Neuronal stem cell (in vitro differentiated cells): ENCODE data around the gene LRMDA.
A peak's percentile ranks its signal among the peaks of the same experiment; 100 is the strongest.

ENCODE experiments used
- DNase-seq: peaks from one replicate; pipeline ENCODE4 v3.0.0-alpha.2; 2013; ENCODE audit warnings: low spot score
- H2AFZ ChIP-seq: one replicate; pipeline ENCODE4 v1.6.1; 2013; ENCODE audit warnings: mild to moderate bottlenecking, low read length, inconsistent platforms
- H2AK5ac ChIP-seq: 2 replicates; pipeline ENCODE4 v1.6.1; 2013; ENCODE audit warnings: low read depth, mild to moderate bottlenecking, inconsistent platforms, low read length, moderate library complexity, mixed read lengths
- H2BK120ac ChIP-seq: 2 replicates; pipeline ENCODE4 v1.6.1; 2013; ENCODE audit warnings: low read depth, mild to moderate bottlenecking, inconsistent platforms, low read length, moderate library complexity, mixed read lengths
- H2BK12ac ChIP-seq: one replicate; pipeline ENCODE4 v1.6.1; 2013; ENCODE audit warnings: low read length, inconsistent platforms
- H2BK15ac ChIP-seq: 2 replicates; pipeline ENCODE4 v1.6.1; 2013; ENCODE audit warnings: mild to moderate bottlenecking, low read length, inconsistent platforms, mixed read lengths
- H2BK5ac ChIP-seq: one replicate; pipeline ENCODE4 v1.6.1; 2013; ENCODE audit warnings: inconsistent platforms, mild to moderate bottlenecking, low read length, moderate library complexity
- H3K14ac ChIP-seq: one replicate; pipeline ENCODE4 v1.6.1; 2013; ENCODE audit warnings: low read length, inconsistent platforms
- H3K18ac ChIP-seq: 2 replicates; pipeline ENCODE4 v1.6.1; 2013; ENCODE audit warnings: low read length, inconsistent platforms
- H3K23ac ChIP-seq: 2 replicates; pipeline ENCODE4 v1.6.1; 2013; ENCODE audit warnings: low read depth, mild to moderate bottlenecking, mixed read lengths, low read length, inconsistent platforms; ENCODE audit not compliant: poor library complexity
- H3K27ac ChIP-seq: replicated peaks from 3 replicates; pipeline ENCODE4 v1.5.1; 2013; ENCODE audit warnings: low read length, inconsistent platforms
- H3K27me3 ChIP-seq, 3 experiments: 2 replicates each; pipeline ENCODE4 v1.6.1; 2013; ENCODE audit warnings: low read length in 3 of 3, mild to moderate bottlenecking in 2 of 3, inconsistent platforms in 1 of 3, low read depth in 1 of 3, mixed read lengths in 1 of 3, moderate library complexity in 1 of 3; ENCODE audit not compliant: control insufficient read depth in 3 of 3, insufficient read depth in 3 of 3
- H3K36me3 ChIP-seq, 2 donors: replicated peaks in 1 of 2; 2 replicates each; pipeline ENCODE4 v1.6.1; 2013; ENCODE audit warnings: low read length in 2 of 2; ENCODE audit not compliant: control insufficient read depth in 2 of 2, insufficient read depth in 2 of 2
- H3K4ac ChIP-seq: 2 replicates; pipeline ENCODE4 v1.6.1; 2013; ENCODE audit warnings: inconsistent platforms, mild to moderate bottlenecking, low read length, moderate library complexity
- H3K4me1 ChIP-seq, 2 donors: 1 replicate in 1 of 2; 2 replicates in 1 of 2; pipeline ENCODE4 v1.6.1; 2013; ENCODE audit warnings: low read length in 2 of 2, low read depth in 1 of 2; ENCODE audit not compliant: control insufficient read depth in 2 of 2, insufficient read depth in 1 of 2
- H3K4me2 ChIP-seq: one replicate; pipeline ENCODE4 v1.6.1; 2013; ENCODE audit warnings: mild to moderate bottlenecking, low read length, inconsistent platforms; ENCODE audit not compliant: insufficient read depth, poor library complexity, severe bottlenecking
- H3K4me3 ChIP-seq, 2 donors: 2 replicates each; pipeline ENCODE4 v1.5.1; 2013; ENCODE audit warnings: low read length in 2 of 2, mild to moderate bottlenecking in 2 of 2, inconsistent platforms in 1 of 2, moderate library complexity in 1 of 2
- H3K79me1 ChIP-seq: one replicate; pipeline ENCODE4 v1.6.1; 2013; ENCODE audit warnings: low read depth, mild to moderate bottlenecking, inconsistent platforms, low read length, moderate library complexity
- H3K9ac ChIP-seq: one replicate; pipeline ENCODE4 v1.6.1; 2013; ENCODE audit warnings: mild to moderate bottlenecking, low read depth, low read length, inconsistent platforms; ENCODE audit not compliant: poor library complexity
- H3K9me3 ChIP-seq, 2 donors: replicated peaks in 1 of 2; 2 replicates each; pipeline versions ENCODE3 to v1.6.1; 2013; ENCODE audit warnings: low read length in 2 of 2, mild to moderate bottlenecking in 2 of 2, inconsistent platforms in 1 of 2, low read depth in 1 of 2, mixed read lengths in 1 of 2, moderate library complexity in 1 of 2; ENCODE audit not compliant: control insufficient read depth in 2 of 2, insufficient read depth in 1 of 2
- H4K8ac ChIP-seq: one replicate; pipeline ENCODE4 v1.6.1; 2013; ENCODE audit warnings: low read depth, mild to moderate bottlenecking, inconsistent platforms, low read length, moderate library complexity
- H4K91ac ChIP-seq: one replicate; pipeline ENCODE4 v1.6.1; 2013; ENCODE audit warnings: low read length, low read depth, mild to moderate bottlenecking, inconsistent platforms; ENCODE audit not compliant: poor library complexity
- WGBS, 2 donors: extraction: QIAGEN DNeasy Blood & Tissue Kit; methylation state at CpG; one replicate each; pipeline ENCODE4 v1.1.7; 2013; ENCODE audit warnings: missing lambda C conversion rate in 2 of 2, mixed read lengths in 1 of 2; ENCODE audit not compliant: insufficient read length in 2 of 2, insufficient replicate concordance in 1 of 2; ENCODE audit errors: extremely low coverage in 2 of 2; 5-methylcytosine and 5-hydroxymethylcytosine counted together

The LRMDA gene

GRCh38 chr10:75649466-75649865, 218.0 kb downstream of the LRMDA start:
- H4K8ac ChIP-seq: no peak overlapping the region
- no peak overlapping the region for H3K18ac ChIP-seq
- no peak overlapping the region for H3K4me3 ChIP-seq
- H3K4ac ChIP-seq: no peak overlapping the region
- no peak overlapping the region for H3K23ac ChIP-seq
- no CpG with 5 or more reads among the region's 1 CpG for WGBS, 2 donors
- H2AFZ ChIP-seq: no peak overlapping the region
- no peak overlapping the region for H4K91ac ChIP-seq
- no peaks in the 10 kb centered on the region for H3K9me3 ChIP-seq
- no peak overlapping the region for H2BK15ac ChIP-seq
- no peak overlapping the region for H3K4me2 ChIP-seq
- H3K27me3 ChIP-seq: no peaks in the 10 kb centered on the region
- no peak overlapping the region for H3K14ac ChIP-seq
- H2AK5ac ChIP-seq: no peak overlapping the region
- H3K4me1 ChIP-seq: peaks cover 0 to 10% of the 10 kb centered on the region in 2 donors
- no peaks in the 10 kb centered on the region for H3K36me3 ChIP-seq
- H2BK5ac ChIP-seq: no peak overlapping the region
- no peak overlapping the region for H2BK120ac ChIP-seq
- H3K27ac ChIP-seq: no peak overlapping the region
- no peak overlapping the region for H2BK12ac ChIP-seq
- no peak overlapping the region for H3K9ac ChIP-seq
- H3K79me1 ChIP-seq: no peaks in the 10 kb centered on the region
- no peak for DNase-seq

GRCh38 chr10:75650648-75651047, 219.2 kb downstream of the LRMDA start:
- no peak overlapping the region for H2BK120ac ChIP-seq
- no peak overlapping the region for H3K27ac ChIP-seq
- WGBS, 2 donors: no CpG with 5 or more reads among the region's 4 CpGs

GRCh38 chr10:75651417-75651816, 220.0 kb downstream of the LRMDA start:
- Histone ChIP-seq H3K27ac (no peak overlapping the region), H3K9ac (no peak overlapping the region), H3K4me3 (no peak overlapping the region), H3K4ac (no peak overlapping the region), H3K4me1 (peaks cover 0 to 10% of the 10 kb centered on the region in 2 donors), H3K4me2 (no peak overlapping the region), H3K9me3 (no peaks in the 10 kb centered on the region), H3K14ac (no peak overlapping the region), H2BK15ac (no peak overlapping the region), H2AFZ (no peak overlapping the region), H2BK12ac (no peak overlapping the region), H4K91ac (no peak overlapping the region), H3K27me3 (no peaks in the 10 kb centered on the region), H3K36me3 (no peaks in the 10 kb centered on the region), H3K23ac (no peak overlapping the region), H2BK120ac (no peak overlapping the region), H3K79me1 (no peaks in the 10 kb centered on the region), H2BK5ac (no peak overlapping the region), H3K18ac (no peak overlapping the region), H4K8ac (no peak overlapping the region), H2AK5ac (no peak overlapping the region)
- no peak for DNase-seq
- WGBS, 2 donors: no CpG with 5 or more reads among the region's 2 CpGs

More at GRCh38 chr10:75650648-75651047, 219.2 kb downstream of the LRMDA start:
- H3K4me3 ChIP-seq: no peak overlapping the region
- no peak overlapping the region for H3K4ac ChIP-seq
- H3K4me2 ChIP-seq: no peak overlapping the region
- H3K9ac ChIP-seq: no peak overlapping the region
- H2BK12ac ChIP-seq: no peak overlapping the region
- no peak overlapping the region for H2AFZ ChIP-seq
- peak overlapping the region; percentile 23 for H3K18ac ChIP-seq
- no peaks in the 10 kb centered on the region for H3K36me3 ChIP-seq
- no peak overlapping the region for H2AK5ac ChIP-seq
- H3K14ac ChIP-seq: no peak overlapping the region
- no peak overlapping the region for H3K23ac ChIP-seq
- no peaks in the 10 kb centered on the region for H3K79me1 ChIP-seq
- no peaks in the 10 kb centered on the region for H3K27me3 ChIP-seq
- H4K8ac ChIP-seq: no peak overlapping the region
- no peak overlapping the region for H2BK5ac ChIP-seq
- H4K91ac ChIP-seq: no peak overlapping the region
- H3K9me3 ChIP-seq: no peaks in the 10 kb centered on the region
- no peak overlapping the region for H2BK15ac ChIP-seq
- H3K4me1 ChIP-seq: peaks cover 0 to 10% of the 10 kb centered on the region in 2 donors
- DNase-seq: no peak

- Histone ChIP-seq H2AK5ac (no peak overlapping the region), H3K79me1 (no peaks in the 10 kb centered on the region), H3K23ac (no peak overlapping the region), H3K4me2 (no peak overlapping the region), H3K4me1 (peaks cover 0 to 10% of the 10 kb centered on the region in 2 donors), H2AFZ (no peak overlapping the region), H4K91ac (no peak overlapping the region), H4K8ac (no peak overlapping the region), H3K4me3 (no peak overlapping the region), H3K27me3 (no peaks in the 10 kb centered on the region), H3K18ac (no peak overlapping the region), H3K9ac (peak overlapping the region; percentile 24), H2BK15ac (no peak overlapping the region), H3K4ac (no peak overlapping the region), H2BK12ac (no peak overlapping the region), H2BK5ac (no peak overlapping the region), H2BK120ac (no peak overlapping the region), H3K14ac (no peak overlapping the region), H3K36me3 (no peaks in the 10 kb centered on the region), H3K27ac (no peak overlapping the region), H3K9me3 (no peaks in the 10 kb centered on the region)
- WGBS, 2 donors: no CpG with 5 or more reads among the region's 5 CpGs
- no peak for DNase-seq
These were observed 220.8 kb downstream of the LRMDA start for GRCh38 chr10:75652146-75652740.
